HG02759 (cell line): ENCODE results near the gene TCF7.

ENCODE experiments used
- ATAC-seq: cut with Tn5 transposase; IDR thresholded peaks from one replicate; pipeline ENCODE4 v1.9.1; 2021; ENCODE audit warnings: mild to moderate bottlenecking, moderate library complexity; ENCODE audit not compliant: unreplicated experiment

Gene TCF7

GRCh38 chr5:134174841-134175839, 60.7 kb downstream of the TCF7 start:
- no peak for ATAC-seq

- ATAC-seq = peak; percentile 23
Observed at GRCh38 chr5:134175921-134176510, 61.5 kb downstream of the TCF7 start.

GRCh38 chr5:134176511-134177368, 62.3 kb downstream of the TCF7 start, which contains the start of gene SKP1:
SKP1 (minus strand) TSS chr5:134176950; CDS start chr5:134174022, 2,928 bp downstream.
- peak; percentile 82 for ATAC-seq

GRCh38 chr5:134177369-134178095, 63.1 kb downstream of the TCF7 start:
- no peak for ATAC-seq

- no peak for ATAC-seq
Observed at GRCh38 chr5:134178096-134178419, 63.6 kb downstream of the TCF7 start.

GRCh38 chr5:134183481-134183880, 69.0 kb downstream of the TCF7 start:
- no peak for ATAC-seq

GRCh38 chr5:134184155-134185135, 70.0 kb downstream of the TCF7 start:
- peak; percentile 73 for ATAC-seq

- ATAC-seq = no peak
Observed at GRCh38 chr5:134188092-134188491, 73.6 kb downstream of the TCF7 start.

GRCh38 chr5:134189031-134189430, 74.5 kb downstream of the TCF7 start:
- no peak for ATAC-seq

GRCh38 chr5:134195666-134196065, 81.2 kb downstream of the TCF7 start:
- ATAC-seq = no peak
